MV-4-11 (cell line): ENCODE data around the gene ARHGEF28.
A peak's percentile ranks its signal among the peaks of the same experiment; 100 is the strongest.

Experiments used
- DNase-seq: peaks from one replicate; lab custom pipeline; 2025; lab: John Stamatoyannopoulos, UW

Gene ARHGEF28

DNA sequence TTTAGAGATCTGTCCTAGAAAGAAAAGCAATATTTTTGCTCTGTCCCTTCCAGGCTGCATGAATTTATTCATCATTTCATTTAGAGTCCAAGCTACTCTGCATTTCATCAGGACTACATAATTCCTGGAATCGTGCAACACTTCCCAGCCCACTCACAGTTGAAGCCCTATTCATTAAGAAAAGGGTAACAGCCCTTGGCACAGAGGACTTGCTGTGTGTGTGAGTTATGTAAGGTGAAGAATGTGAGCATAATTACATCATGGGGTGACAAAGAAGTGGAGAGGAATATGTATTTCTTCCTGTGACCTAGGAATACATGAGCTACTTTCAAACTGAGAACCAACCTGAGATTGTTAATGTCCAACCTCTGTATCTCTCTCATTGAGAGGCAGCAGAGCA, 317.4 kb downstream of the ARHGEF28 start:
- no peak for DNase-seq

DNA sequence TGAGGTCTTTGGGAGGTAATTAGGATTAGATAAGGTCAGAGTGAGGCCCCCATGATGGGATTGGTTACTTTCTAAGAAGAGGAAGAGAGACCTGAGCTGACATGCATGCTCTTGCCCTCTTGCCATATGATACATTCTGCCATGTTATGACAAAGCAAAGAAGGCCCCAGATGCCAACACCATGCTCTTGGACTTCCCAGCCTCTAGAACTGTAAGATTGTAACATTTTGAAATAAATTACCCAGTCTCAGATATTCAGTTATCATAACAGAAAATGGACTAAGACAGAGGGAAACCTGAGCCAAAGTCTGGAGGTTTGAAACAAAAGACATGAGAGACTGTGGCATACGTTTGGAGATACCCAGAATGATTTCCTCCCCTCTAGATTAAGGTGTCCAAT, 318.6 kb downstream of the ARHGEF28 start:
- DNase-seq, result no peak

- DNase-seq, result no peak
Measured at GRCh38 chr5:73945505-73945904, 319.5 kb downstream of the ARHGEF28 start.

DNA sequence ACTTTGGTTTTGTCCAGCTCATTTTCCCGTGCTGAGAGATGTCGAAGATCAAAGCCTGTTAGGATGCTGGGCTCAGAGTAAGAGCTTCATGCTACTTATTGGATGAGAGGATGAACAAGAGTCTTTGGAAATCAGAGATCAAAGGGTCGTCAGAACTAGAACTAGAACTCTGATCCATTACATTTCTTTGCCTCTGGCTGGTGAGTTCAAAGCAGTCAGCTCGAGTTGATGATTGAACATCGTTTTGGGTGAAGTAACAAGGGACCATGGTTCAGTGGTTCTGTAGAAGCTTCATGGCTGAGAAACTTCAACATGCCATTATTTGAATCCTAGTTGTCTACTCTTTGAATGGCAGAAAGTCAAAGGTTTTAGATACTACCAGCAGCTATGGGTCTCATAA, 320.3 kb downstream of the ARHGEF28 start:
- no peak for DNase-seq

DNA sequence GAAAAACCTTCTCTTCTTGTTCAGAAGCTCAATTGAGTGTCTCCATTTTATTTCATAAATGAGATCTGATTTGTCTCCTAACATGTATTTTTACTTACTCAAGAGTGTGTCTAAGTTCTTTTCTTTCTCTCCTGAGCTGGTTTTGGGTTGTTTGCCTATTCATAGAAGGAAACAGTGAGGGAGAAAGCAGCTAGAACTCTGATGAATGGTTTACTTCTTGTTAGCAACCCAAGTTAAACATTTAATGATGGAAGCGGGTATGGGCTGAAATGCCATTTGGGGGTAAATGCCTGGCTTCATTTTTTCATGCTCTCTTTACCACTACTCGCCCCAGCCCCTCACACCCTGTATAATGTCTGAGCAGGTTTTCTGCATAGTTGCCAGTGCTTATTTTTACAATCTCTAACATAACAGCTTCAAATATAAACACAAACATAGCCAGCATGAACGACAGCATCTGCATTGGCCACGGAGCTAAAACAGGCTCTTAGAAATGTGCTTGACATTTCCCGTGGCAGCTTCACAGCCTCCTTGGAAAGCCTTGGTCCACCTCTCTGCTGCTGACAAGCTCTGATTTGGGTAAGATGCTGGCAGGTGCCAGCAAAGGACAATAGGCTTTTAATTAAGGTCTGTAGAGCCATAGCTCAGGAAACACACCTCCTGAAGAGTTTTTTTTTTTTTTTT, 321.1 kb downstream of the ARHGEF28 start:
- DNase-seq, result no peak

DNA sequence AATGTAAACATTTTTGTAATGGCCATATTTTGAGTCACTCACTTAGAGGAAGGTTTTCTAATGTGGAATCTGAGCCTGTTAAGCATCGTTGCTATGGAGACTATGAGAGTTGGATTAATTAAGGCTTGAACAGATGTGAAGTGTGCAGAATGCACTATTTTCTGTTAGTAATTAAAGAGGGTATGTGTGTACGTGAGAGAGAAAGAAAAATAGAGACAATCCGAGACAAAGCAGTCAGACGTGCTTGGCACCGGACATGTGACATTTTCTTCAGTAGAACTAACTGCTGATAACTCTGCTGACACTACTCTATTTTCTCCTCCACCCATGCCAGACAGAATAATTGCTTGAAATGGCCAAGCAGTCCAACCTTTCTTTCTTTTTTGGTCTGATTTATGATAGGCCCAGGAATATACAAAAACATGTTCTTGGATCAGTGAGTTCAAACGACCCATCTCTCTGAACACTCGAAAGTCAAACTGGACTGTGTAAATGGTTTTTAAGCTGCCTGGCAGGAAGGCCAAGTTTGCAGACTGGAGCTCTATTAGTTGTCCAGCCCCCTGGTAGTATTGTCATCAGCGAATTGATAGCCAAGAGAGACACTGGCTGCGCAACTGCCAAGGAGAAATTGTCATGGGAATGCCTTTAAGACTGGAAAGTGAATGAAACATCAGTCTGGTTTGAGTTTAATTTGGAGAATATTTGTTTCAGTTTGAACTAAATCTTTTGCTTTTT, 322.1 kb downstream of the ARHGEF28 start:
- no peak for DNase-seq

DNA sequence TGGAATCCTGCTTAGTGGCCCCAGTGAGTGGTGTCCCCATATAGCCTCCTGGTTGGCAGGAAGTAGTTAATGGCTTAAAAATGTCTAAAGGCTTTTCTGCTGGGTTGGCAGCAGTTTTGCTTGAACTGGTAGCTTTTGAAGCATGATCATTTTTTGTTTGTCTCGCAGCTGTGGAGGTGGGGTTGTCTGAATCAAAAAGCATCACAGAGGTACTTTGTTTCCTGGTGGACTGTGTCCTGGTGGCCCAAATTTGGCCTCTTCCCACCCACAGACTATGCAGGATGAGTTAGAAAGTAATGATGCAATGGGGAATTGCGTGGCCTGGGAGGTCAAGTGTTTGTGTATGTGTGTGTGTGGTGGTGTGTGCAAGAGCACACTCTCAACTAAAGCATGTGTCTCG, 322.7 kb downstream of the ARHGEF28 start:
- no peak for DNase-seq

GRCh38 chr5:73950441-73950873, 324.5 kb downstream of the ARHGEF28 start:
- DNase-seq, result no peak

DNA sequence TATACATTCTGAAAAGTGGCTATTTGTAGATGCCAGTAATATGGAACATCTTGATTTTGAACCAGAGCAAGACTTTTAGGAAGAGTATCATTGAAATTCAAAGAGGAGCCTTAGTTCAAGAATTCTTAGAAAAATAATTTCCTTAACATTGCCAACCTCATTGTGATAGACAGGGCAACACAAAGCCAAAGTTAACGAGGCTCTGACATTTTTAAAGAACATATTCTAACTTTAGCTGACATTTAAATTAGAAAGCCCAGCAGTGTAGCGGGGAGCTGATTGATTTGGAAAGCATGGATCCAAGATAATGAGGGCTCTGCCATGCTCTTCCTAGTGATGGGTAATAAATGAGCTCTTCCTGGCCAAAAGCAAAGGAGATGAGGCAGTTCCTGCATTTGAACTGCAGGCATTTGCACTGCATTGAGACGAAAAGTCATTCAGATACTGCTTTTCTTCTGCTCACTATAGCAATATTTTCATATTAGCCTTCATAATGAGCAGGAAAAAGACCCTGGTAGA, 325.0 kb downstream of the ARHGEF28 start:
- DNase-seq, result no peak

- no peak for DNase-seq
Measured at GRCh38 chr5:73952872-73953271, 326.9 kb downstream of the ARHGEF28 start.

- no peak for DNase-seq
Measured at GRCh38 chr5:73954381-73954780, 328.4 kb downstream of the ARHGEF28 start.

DNA sequence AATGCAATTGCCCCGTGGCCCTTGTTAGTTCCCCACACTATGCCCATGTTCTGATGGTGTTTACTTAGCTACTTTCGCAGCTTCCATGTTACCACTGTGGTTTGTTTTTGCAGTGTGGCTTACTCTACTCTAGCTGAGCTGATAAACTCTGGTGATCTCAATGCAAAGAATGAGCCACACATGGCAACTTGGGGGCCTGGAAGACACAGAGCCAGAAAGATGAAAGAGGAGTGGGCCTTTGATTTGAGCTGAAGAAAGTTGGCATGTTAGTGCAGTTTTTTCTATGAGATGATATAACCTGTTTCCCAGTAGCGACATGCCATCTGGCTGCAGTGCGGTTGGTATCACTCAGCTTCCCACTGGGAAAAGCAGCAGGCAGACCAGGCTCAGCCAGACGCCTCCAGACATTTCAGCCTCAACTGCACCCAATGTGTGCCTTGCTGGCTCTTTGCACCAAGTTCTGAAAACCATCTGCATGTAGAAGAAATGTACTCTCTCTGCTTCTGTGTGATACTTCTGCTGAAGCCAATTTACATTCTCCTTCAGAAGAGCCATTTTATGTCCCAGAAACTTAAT, 329.4 kb downstream of the ARHGEF28 start:
- no peak for DNase-seq

- no peak for DNase-seq
Measured at GRCh38 chr5:73957397-73958001, 331.5 kb downstream of the ARHGEF28 start.

DNA sequence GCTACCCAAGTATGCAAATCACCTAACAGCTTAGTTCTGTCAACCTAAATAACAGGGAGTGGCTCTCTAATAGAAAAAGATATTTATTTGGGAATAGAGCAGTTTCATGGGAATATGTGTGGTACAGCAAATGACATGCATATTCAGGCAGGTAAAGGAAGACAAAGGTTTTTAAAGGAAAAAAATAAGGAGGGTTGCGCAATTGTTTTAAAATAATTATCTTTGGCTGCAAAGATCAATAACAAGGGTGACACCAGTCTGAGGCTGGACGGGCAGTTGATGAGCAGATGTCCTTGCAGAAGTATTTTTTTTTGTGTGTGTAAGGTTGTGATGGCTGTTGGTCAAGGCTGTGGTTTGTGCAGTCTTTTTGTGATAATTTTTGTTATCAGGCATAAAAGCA, 332.0 kb downstream of the ARHGEF28 start:
- no peak for DNase-seq

GRCh38 chr5:73960023-73960422, 334.0 kb downstream of the ARHGEF28 start:
- peak; percentile 8 for DNase-seq

- DNase-seq, result no peak
Measured at GRCh38 chr5:73960426-73960825, 334.4 kb downstream of the ARHGEF28 start.

GRCh38 chr5:73962801-73963425, 336.9 kb downstream of the ARHGEF28 start:
- no peak for DNase-seq

GRCh38 chr5:73964352-73964865, 338.4 kb downstream of the ARHGEF28 start:
- DNase-seq, result no peak

- DNase-seq, result no peak
Measured at GRCh38 chr5:73966451-73966850, 340.5 kb downstream of the ARHGEF28 start.

DNA sequence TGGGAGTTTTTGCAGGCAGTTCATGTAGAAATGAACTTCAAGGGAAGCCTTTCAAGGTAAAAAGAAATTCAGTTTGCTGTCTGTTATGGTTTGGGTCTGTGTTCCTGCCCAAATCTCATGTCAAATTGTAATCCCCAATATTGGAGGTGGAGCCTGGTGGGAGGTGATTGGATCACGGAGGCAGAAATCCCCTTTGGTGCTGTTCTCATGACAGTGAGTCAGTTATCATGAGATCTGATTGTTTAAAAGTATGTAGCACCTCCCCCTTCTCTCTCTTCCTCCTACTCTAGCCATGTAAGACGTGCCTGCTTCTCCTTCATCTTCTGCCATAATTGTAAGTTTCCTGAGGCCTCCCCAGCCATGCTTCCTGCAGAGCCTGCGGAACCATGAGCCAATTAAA, 341.4 kb downstream of the ARHGEF28 start:
- no peak for DNase-seq

GRCh38 chr5:73968246-73968645, 342.2 kb downstream of the ARHGEF28 start:
- DNase-seq, result no peak

DNA sequence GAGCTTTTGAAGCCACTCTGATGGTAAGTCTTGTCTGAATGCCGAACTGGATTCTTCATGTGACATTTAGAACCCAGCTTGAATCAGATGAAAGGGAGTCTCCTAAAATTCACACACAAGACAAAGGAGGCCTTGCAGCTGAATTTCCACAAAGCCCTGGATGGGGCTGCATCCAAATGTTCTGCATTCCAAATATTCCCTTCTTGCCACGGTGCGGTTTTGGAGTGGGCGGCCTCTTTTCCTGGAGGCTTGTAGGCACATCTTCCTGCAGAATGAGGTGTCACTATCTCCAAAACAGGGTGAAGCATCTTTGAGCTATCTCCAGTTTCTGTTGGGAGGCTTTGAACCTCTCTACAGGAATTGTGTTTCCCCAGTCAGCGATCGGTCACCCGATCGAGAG, 342.7 kb downstream of the ARHGEF28 start:
- no peak for DNase-seq
